GM12864 (cell line): ENCODE measurements around the gene MACROD2.

ENCODE experiments used
- DNase-seq: peaks from one replicate; pipeline ENCODE4 v3.0.0-alpha.2; 2011; ENCODE audit warnings: low read depth
- H3K4me3 ChIP-seq: 2 replicates; pipeline ENCODE4 v1.5.1; 2011; ENCODE audit warnings: mild to moderate bottlenecking, low read depth, low read length, control low read depth
- CTCF ChIP-seq: IDR thresholded peaks from 2 replicates; pipeline ENCODE4 v1.5.1; 2011; ENCODE audit warnings: low read depth, mild to moderate bottlenecking, moderate library complexity, low read length, control low read depth, inconsistent platforms; ENCODE audit errors: missing control alignments

Gene MACROD2

GRCh38 chr20:14337400-14338171, 342.3 kb downstream of the MACROD2 start, which contains the start of gene FLRT3:
Gene FLRT3, minus strand, starts transcription at chr20:14337612. Its CDS starts 10,106 bp downstream, at chr20:14327506.
- peak; percentile 71 for TF ChIP-seq CTCF
- DNase-seq, result peak; percentile 18
- H3K4me3 ChIP-seq, result no peak within 1 kb of the TSS

GRCh38 chr20:14341801-14342200, 346.5 kb downstream of the MACROD2 start:
- no peak overlapping the region for H3K4me3 ChIP-seq
- no peak for DNase-seq
- TF ChIP-seq CTCF, result no peak

GRCh38 chr20:14342918-14343317, 347.6 kb downstream of the MACROD2 start:
- H3K4me3 ChIP-seq, result no peak overlapping the region
- TF ChIP-seq CTCF, result no peak
- no peak for DNase-seq

- H3K4me3 ChIP-seq, result no peak overlapping the region
- no peak for TF ChIP-seq CTCF
- no peak for DNase-seq
Measured at GRCh38 chr20:14343491-14344065, 348.3 kb downstream of the MACROD2 start.

GRCh38 chr20:14344746-14345145, 349.4 kb downstream of the MACROD2 start:
- no peak for DNase-seq
- no peak for TF ChIP-seq CTCF
- H3K4me3 ChIP-seq, result no peak overlapping the region

GRCh38 chr20:14355791-14356190, 360.5 kb downstream of the MACROD2 start:
- no peak for TF ChIP-seq CTCF
- no peak for DNase-seq
- H3K4me3 ChIP-seq, result no peak overlapping the region
